Activated CD4-positive, CD25-positive, alpha-beta regulatory T cell (primary cell): ENCODE data around the gene TANGO2.

Experiments used
- DNase-seq, 4 experiments: peaks; one replicate each; lab custom pipeline; 2025; lab: John Stamatoyannopoulos, UW

The TANGO2 gene

GRCh38 chr22:20012741-20013331 is 8.1 kb upstream of the TANGO2 start:
- DNase-seq: no peak

DNA sequence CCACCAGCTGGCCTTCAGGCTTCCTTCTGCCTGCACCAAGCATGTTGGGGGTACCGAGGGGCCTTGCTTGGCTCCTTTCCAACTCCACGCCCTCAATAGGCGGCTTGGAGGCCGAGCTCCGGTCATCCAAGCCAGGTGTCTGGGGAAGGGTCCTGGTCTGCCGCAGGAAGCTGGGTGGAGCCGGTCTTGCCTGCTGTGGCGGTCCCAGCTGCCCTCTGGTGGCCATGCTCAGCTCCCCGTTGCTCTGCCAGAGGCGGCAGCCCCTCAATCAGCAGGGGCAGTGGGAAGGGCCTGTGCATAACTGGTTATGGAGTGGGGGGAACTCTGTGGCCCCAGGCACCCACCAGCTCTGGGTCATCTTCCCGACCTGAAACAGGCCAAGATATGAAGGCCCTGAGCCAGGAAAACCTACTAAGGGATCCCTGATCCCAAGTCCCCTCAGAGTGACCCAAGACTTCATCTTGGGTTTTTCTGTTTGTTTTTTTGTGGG is 7.5 kb upstream of the TANGO2 start:
- peak in 1 of 4 experiments; percentile 17 for DNase-seq

DNA sequence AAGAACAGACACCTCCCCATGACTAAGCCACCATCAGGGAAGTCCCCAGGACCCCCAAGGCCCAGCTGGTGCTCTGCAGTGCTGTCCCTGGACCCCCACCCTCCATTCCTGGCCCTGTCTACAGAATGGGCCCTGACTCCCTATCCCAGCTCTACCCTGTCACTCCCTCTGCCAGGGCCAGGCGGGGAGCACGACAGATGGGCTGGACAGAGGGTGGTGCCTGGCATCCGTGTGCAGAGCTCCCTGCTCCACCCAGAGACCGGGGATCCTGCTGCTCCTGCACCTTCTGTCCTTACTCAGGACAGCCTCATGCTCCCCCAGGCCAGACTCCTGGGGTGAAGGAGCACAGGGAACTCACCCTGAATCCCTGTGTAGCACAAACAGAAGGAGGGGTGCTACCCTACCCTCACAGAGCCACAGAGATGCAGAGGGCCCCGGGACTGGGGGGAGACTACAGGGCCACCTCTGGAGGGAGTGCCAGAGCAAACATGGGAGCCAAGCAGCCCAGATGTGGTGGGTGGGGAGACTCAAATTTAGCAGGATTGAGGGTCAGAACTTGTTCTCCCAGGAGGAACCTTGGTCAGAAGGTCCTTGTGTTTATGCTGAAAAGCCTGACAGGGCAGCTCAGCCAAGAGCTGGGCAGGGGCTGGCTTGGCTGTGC is 6.3 kb upstream of the TANGO2 start:
- no peak for DNase-seq

DNA sequence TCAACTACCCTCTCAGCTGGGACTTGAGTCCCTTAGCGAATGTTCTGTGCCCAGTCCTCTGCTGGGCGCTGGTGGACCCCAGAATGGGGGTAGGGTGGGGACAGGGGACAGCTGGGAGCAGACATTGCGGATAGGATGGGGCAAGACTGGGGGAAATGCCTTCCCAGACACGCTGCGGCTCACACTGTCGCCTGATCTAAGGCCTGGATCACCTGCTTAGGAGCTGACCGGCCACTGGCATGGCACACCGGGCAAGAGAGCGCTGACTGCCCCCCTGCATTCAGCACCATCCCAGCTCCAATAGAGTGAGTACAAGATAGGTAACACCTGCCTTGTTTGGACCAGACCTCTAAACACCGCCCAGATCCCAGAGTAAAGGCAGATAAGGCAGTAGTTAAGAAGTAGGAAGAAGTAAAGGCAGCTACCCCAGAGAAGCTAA is 5.7 kb upstream of the TANGO2 start:
- DNase-seq: no peak

DNA sequence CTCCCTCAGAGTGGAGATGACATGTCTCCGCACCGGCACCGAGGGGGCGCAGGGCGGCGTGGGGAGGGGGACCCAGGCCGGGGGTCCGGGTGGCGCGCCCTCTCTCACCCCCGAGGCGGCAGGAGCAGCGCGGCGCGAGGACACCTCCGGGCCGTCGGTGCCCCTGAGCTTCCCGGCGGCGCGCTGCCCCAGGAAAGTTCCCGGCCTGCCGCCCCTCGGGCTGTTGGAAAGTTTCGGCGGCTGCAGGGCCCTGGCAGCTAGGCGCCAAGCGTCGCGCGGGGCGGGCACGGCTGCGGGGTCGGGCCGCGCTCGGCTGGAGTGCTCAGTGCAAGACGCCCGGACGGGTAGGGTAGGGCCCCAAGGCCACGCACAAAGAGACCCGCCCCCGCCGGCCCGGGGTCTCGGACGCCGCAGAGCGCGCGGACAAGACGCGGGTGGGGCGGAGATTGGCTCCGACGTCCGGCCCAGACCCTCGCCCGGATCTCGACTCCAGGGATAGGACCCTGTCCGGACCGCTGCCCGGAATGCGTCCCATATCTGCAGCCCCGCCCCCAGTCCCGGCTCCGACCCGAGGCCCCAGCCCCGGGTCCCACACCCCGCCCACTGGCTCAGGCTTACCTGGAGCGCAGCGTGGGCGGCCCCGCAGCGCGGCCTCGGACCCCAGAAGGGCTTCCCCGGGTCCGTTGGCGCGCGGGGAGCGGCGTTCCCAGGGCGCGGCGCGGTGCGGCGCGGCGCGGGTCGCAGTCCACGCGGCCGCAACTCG is 4.8 kb upstream of the TANGO2 start:
- no peak for DNase-seq

- DNase-seq: peak; percentile 83 to 88 (median 83)
These were observed 3.9 kb upstream of the TANGO2 start, which contains the start of gene ARVCF for GRCh38 chr22:20016734-20017621. Gene ARVCF, minus strand, starts transcription at chr22:20016823. Its CDS starts 26,029 bp downstream, at chr22:19990794.

DNA sequence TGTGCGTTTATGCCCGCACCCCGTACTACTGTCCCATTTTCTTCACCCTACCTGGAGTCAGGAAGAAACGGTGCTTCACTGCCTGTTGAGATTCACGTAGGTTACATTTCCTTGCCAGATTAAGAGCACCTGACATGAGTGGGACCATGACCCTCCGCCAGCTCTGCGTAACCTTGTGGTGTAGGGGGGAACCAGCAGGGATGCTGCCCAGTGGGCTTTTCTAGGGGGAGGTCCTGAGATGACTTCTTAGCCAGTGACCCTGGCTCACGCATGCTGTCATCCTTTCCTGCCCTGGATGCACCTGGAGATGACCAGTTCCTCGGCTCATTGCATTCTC is 3.3 kb upstream of the TANGO2 start:
- no peak for DNase-seq

- DNase-seq: no peak
These were observed 2.9 kb upstream of the TANGO2 start for GRCh38 chr22:20018001-20018400.

DNA sequence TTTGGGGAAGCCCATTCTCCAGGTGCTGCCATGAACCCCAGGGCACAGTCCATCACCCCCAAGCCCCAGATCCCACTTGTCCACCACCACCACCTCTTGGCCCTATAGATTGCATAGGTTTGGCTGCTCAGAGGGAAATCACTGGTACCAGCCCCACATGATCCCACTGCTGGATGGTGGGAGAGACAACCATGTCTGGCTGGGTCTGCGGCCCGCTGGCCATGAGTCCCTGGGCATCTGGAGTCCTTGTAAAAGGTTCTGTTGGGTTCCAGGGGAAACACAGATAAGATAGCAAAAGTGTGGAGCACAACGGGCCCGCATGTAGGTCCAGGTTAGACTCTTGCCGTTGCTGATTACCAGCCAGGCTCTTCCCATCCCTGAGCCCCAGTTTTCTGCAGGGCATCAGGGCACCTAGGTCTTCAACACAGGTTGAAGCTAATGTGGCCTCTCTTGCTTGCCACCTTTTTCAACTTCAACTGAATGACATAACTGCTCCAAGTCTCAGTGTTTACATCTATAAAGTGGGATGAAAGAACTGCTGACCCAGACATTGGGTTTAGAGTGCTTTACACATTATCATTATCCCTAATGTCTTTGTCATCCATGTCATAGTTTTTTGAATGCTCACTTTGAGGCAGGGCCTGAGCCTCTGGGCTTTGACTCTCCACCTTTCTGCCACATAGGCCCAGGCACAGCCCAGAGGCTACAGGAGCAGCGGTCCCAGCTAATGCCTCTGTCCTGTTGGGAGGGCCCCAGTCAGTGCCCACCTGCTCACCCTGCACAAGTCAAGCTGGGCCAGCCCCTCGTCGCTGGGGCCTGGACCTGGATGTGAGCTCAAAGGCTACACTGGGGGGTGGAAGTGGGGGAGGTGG is 1.0 kb upstream of the TANGO2 start:
- no peak for DNase-seq

DNA sequence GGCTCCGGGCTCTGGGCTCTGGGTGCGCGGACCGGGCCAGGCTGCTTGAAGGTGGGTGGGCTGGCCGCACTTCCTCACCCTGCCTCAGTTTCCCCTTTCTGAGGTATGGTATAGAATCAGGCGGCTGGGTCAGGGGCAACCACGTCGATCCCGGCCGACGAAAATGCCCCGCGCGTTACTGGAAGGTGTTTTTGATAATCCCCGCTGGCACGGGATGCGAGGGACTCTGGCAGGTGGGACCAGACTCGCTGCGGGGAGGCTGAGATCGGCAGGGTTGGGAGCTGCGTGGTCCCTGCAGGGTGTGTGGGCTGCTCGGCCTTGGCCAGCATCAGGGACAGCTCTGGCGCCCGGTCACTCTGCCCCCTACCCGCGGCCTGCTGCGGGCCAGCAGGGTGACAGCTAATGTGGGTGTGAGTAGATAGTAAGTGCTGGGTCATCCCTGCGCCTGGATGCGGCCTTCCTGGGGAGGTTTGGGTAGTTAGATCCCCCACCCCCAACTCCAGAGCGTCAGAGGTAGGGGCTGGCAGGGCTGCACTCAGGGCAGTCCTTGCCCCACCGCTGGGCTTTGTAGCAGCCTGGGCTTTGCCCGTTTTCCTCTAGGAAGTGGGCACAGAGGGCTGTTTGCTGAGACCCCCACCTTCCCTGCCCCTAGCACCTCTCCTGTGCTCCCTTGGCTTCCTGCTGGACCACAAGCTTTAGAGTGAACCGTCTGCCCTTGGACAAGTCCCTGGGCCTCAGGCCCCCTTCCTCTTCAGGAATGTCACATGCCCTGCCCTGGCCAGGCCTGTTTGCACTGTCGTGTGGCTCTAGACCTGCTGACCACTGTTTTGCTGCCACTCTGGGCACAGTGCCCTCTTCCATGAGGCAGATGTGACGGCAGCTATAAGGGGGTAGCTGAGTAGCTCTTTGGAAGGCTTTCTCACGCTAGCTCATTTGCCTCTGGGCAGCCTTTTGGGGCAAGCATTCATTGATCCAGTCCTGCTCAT is 579 bp downstream of the TANGO2 start:
- DNase-seq: no peak

GRCh38 chr22:20022231-20022977 is 1.5 kb downstream of the TANGO2 start:
- no peak for DNase-seq

- DNase-seq: no peak
These were observed 2.2 kb downstream of the TANGO2 start for GRCh38 chr22:20022978-20023613.

DNA sequence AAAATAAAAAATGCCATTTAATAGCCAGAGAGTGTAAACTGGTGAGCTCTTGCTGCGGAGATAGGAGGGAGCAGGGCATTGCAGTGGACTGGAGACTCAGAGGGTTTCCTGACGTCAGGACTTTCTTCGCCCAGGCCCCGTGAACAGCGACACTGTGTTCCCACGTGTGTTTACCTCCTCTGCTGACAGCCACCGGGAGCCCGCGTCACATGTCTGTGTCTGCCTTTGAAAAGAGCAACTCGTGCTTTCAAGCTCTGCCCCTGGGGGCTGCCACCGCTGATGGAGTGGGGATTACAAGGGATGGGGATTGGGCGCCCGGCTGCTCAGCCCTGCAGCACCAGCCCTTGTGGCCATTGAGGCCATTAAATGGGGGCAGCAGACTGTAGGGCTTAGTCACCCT is 3.3 kb downstream of the TANGO2 start:
- DNase-seq: no peak

- no peak for DNase-seq
These were observed 3.9 kb downstream of the TANGO2 start for GRCh38 chr22:20024650-20025397.

GRCh38 chr22:20025401-20026203 is 4.7 kb downstream of the TANGO2 start:
- DNase-seq: no peak

- no peak for DNase-seq
These were observed 5.4 kb downstream of the TANGO2 start for GRCh38 chr22:20026204-20026908.
